Progenitor cell of endocrine pancreas (in vitro differentiated cells): ENCODE data around the gene ZYG11A. TPM values are rescaled to one million over a fixed set of nuclear protein-coding genes. Genes with fewer than 3 reads are reported as not detected.

ENCODE experiments used
- DNase-seq: peaks from one replicate; pipeline ENCODE4 v3.0.0; 2021; ENCODE audit warnings: low spot score; ENCODE audit not compliant: unreplicated experiment
- H3K27ac Mint-ChIP-seq: 2 replicates; pipeline ENCODE4 v1.8.0; 2021; ENCODE audit warnings: mild to moderate bottlenecking, moderate library complexity, mixed read lengths
- H3K27me3 Mint-ChIP-seq: 2 replicates; pipeline ENCODE4 v1.8.0; 2021; ENCODE audit warnings: mixed read lengths
- H3K36me3 Mint-ChIP-seq: 2 replicates; pipeline ENCODE4 v1.8.0; 2022; ENCODE audit warnings: mixed read lengths; ENCODE audit not compliant: insufficient read depth
- H3K4me1 Mint-ChIP-seq: 2 replicates; pipeline ENCODE4 v1.8.0; 2021; ENCODE audit warnings: low read depth, mixed read lengths
- H3K4me3 Mint-ChIP-seq: 2 replicates; pipeline ENCODE4 v1.8.0; 2021; ENCODE audit warnings: low read depth, mild to moderate bottlenecking, moderate library complexity, mixed read lengths
- H3K9me3 Mint-ChIP-seq: 2 replicates; pipeline ENCODE4 v1.8.0; 2021; ENCODE audit warnings: low read depth, mixed read lengths
- CTCF ChIP-seq: fragments of 200-600 bp; sonication (generic); IDR thresholded peaks from one replicate; pipeline ENCODE4 v1.5.0; 2021; ENCODE audit warnings: antibody characterized with exemption, mild to moderate bottlenecking; ENCODE audit not compliant: unreplicated experiment
- total RNA-seq: library from RNA; stranded (reverse); gene quantifications from 2 replicates; pipeline ENCODE4 v1.2.1, GENCODE V29; 2021

Gene ZYG11A
- total RNA-seq, 1 donor from 2014 or later = not detected

GRCh38 chr1:52848423-52848822 is 5.9 kb downstream of the ZYG11A start:
- DNase-seq = no peak
- H3K27ac Mint-ChIP-seq = no peak overlapping the region
- peaks cover 16% of the 10 kb centered on the region for H3K27me3 Mint-ChIP-seq
- no peak overlapping the region for H3K4me3 Mint-ChIP-seq
- no peak for TF ChIP-seq CTCF
- H3K36me3 Mint-ChIP-seq = no peaks in the 10 kb centered on the region
- H3K9me3 Mint-ChIP-seq = no peaks in the 10 kb centered on the region
- H3K4me1 Mint-ChIP-seq = no peaks in the 10 kb centered on the region

DNA sequence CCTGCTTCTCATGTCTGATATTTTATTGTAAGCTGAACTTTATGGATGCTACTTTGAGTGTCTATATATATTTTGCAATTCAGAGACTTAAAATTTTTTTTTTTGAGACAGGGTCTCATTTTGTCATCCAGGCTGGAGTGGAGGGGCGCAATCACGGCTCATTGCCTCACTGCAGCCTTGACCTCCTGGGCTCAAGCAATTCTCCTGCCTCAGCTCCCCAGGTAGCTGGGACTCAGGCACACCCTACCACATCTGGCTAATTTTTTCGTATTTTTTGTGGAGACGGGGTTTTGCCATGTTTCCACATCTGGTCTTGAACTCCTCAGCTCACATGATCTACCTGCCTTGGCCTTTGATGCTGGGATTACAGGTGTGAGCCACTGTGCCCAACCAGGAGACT is 8.4 kb downstream of the ZYG11A start:
- no peaks in the 10 kb centered on the region for H3K36me3 Mint-ChIP-seq
- H3K4me1 Mint-ChIP-seq = no peaks in the 10 kb centered on the region
- no peak for DNase-seq
- H3K27ac Mint-ChIP-seq = no peak overlapping the region
- no peak for TF ChIP-seq CTCF
- H3K4me3 Mint-ChIP-seq = no peak overlapping the region
- peaks cover 1% of the 10 kb centered on the region for H3K27me3 Mint-ChIP-seq
- H3K9me3 Mint-ChIP-seq = no peaks in the 10 kb centered on the region

DNA sequence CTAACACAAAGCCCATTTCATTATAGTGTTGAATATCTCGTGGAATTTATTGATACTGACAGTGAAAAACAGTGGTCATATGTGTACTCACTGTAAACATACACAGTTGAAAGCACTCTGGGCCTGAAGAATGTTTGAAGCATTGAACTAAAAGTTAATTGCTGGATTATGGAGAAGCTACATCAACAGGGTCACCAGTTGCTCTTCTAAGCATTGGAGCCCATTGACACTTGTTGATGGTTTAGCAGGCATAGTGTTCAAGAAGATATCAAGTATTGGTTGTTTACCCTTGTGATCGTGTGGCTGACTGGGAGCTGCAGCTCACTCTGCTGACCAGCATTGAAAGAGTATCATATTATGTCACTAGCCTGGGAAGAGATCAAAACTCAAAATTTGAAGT is 10.3 kb downstream of the ZYG11A start:
- H3K27me3 Mint-ChIP-seq = no peaks in the 10 kb centered on the region
- H3K4me3 Mint-ChIP-seq = no peak overlapping the region
- H3K9me3 Mint-ChIP-seq = no peaks in the 10 kb centered on the region
- no peak for DNase-seq
- H3K4me1 Mint-ChIP-seq = no peaks in the 10 kb centered on the region
- no peak overlapping the region for H3K27ac Mint-ChIP-seq
- H3K36me3 Mint-ChIP-seq = no peaks in the 10 kb centered on the region
- no peak for TF ChIP-seq CTCF

DNA sequence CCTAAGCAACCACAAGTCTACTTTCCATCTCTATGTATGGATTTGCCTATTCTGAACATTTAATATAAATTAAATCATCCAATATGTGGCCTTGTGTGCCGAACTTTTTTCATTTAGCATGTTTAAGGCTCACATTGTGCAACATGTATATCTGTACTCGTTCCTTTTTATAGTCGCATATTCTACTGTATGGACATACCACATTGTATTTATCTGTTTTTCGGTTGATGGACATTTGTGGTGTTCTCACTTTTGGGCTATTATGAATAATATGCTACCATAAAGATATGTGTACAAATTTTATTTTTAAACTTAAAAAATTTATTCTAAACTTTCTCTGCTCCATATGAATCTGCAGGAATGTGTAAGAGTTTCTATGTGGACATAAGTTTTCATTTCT is 13.0 kb downstream of the ZYG11A start:
- no peak overlapping the region for H3K27ac Mint-ChIP-seq
- no peak for TF ChIP-seq CTCF
- no peaks in the 10 kb centered on the region for H3K36me3 Mint-ChIP-seq
- H3K4me1 Mint-ChIP-seq = no peaks in the 10 kb centered on the region
- no peak for DNase-seq
- no peaks in the 10 kb centered on the region for H3K9me3 Mint-ChIP-seq
- no peaks in the 10 kb centered on the region for H3K27me3 Mint-ChIP-seq
- H3K4me3 Mint-ChIP-seq = no peak overlapping the region

- DNase-seq = no peak
- no peaks in the 10 kb centered on the region for H3K9me3 Mint-ChIP-seq
- no peak for TF ChIP-seq CTCF
These were observed 13.5 kb downstream of the ZYG11A start for GRCh38 chr1:52856026-52856425.

More at GRCh38 chr1:52856026-52856425, 13.5 kb downstream of the ZYG11A start:
- Mint-ChIP-seq H3K4me3 (no peak overlapping the region), H3K27me3 (no peaks in the 10 kb centered on the region), H3K36me3 (no peaks in the 10 kb centered on the region), H3K27ac (no peak overlapping the region), H3K4me1 (no peaks in the 10 kb centered on the region)
